22Rv1 (cell line): Measurements from ENCODE around the gene TSPAN9.

Experiments used
- H3K27ac ChIP-seq: fragments of 450-650 bp; 2 replicates; pipeline ENCODE4 v1.5.1; 2017
- CTCF ChIP-seq: fragments of 450-650 bp; IDR thresholded peaks from 2 replicates; pipeline ENCODE4 v1.5.1; 2017; ENCODE audit warnings: mild to moderate bottlenecking
- ZFX ChIP-seq: fragments of 450-650 bp; IDR thresholded peaks from 2 replicates; pipeline ENCODE4 v1.6.1; 2017; ENCODE audit warnings: antibody characterized with exemption, borderline replicate concordance

Gene TSPAN9

GRCh38 chr12:3152011-3152511 is 74.9 kb downstream of the TSPAN9 start:
- TF ChIP-seq CTCF (no peak), ZFX (no peak)
- no peak overlapping the region for H3K27ac ChIP-seq

GRCh38 chr12:3152892-3153291 is 75.7 kb downstream of the TSPAN9 start:
- TF ChIP-seq CTCF = no peak
- TF ChIP-seq ZFX = no peak
- H3K27ac ChIP-seq = no peak overlapping the region

- no peak overlapping the region for H3K27ac ChIP-seq
- no peak for TF ChIP-seq CTCF
- no peak for TF ChIP-seq ZFX
Observed at GRCh38 chr12:3154006-3154405, 76.8 kb downstream of the TSPAN9 start.

GRCh38 chr12:3155702-3156370 is 78.7 kb downstream of the TSPAN9 start:
- H3K27ac ChIP-seq = no peak overlapping the region
- TF ChIP-seq CTCF = no peak
- TF ChIP-seq ZFX = no peak

GRCh38 chr12:3157581-3158323 is 80.6 kb downstream of the TSPAN9 start:
- H3K27ac ChIP-seq = no peak overlapping the region
- no peak for TF ChIP-seq ZFX
- TF ChIP-seq CTCF = no peak

- no peak for TF ChIP-seq CTCF
- TF ChIP-seq ZFX = no peak
- no peak overlapping the region for H3K27ac ChIP-seq
Observed at GRCh38 chr12:3158851-3159465, 81.8 kb downstream of the TSPAN9 start.

GRCh38 chr12:3160081-3160480 is 82.9 kb downstream of the TSPAN9 start:
- TF ChIP-seq ZFX = no peak
- TF ChIP-seq CTCF = no peak
- H3K27ac ChIP-seq = no peak overlapping the region
